GM21526 (cell line): ENCODE results near the gene ZNF326.
"Not testable (repeated sequence)": the region's sequence is repeated elsewhere in the genome, so short reads cannot be mapped to it uniquely, and the experiment has no call there.

Experiments used
- ATAC-seq: cut with Tn5 transposase; IDR thresholded peaks from one replicate; pipeline ENCODE4 v1.9.1; 2021; ENCODE audit warnings: moderate library complexity; ENCODE audit not compliant: unreplicated experiment, low FRiP score

Gene ZNF326

DNA sequence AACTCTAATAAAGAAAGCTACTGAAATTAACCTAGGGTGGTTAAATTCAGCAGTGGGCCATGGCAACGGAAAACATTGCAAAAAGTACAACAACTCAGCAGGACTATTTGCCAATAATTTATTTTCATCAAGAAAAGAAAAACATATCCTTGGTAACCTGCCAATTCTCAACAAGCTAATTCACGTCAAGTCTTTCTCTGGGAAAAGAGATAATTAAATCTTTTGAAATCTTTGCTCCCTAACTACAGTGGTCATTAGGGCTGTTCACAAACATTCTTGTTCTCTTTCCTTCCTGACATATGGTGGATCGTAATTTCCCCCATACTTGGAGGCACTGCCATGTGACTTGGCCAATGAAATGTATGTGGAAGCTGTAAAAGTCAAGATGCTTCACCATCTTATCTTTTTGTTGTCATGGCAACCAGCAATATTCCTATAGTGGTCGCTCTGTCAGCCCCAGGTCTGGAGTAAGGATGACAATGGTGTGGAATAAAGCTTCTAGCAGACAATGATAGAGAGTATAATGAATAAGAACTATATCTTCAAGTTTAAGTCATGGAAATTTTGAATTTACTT is 29.6 kb upstream of the ZNF326 start:
- no peak for ATAC-seq

DNA sequence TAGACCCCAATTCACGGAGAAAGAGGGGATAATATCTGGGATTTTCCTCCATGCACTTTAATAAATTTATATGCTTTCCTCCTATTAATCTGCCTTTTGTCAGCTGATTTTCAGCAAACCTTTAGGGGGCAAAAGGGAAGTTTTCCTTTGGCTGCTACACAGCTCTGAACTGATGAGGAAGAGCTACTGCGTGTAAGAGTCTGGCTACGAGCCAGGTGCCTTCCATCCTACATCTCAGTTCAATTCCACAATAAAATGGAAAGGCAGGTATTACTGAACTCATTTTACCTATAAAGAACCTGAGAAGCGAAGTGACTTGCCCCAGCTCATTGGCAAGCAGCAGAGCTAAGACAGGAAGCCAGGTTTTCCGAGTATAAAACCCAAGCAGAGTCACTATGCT is 28.3 kb upstream of the ZNF326 start:
- ATAC-seq, result no peak

DNA sequence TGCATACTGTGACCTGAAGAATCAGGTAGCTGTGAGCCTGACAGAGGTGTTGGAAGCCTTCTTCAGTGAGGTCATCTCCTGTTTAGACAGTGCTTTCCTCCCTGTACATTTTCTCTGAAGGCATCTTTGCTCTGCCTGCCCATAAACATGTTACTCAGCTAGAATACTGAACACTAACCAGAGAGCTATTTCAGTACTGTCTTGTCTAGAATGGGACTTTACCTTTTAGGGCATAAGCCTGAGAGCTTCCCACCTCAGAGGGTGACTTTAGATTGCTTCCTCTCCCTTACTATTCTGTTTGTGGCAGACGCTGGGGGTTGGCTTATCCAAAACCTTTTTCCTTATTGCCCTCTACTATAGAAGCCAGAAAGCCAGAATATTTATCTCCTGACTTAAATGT is 23.3 kb upstream of the ZNF326 start:
- peak; percentile 60 for ATAC-seq

DNA sequence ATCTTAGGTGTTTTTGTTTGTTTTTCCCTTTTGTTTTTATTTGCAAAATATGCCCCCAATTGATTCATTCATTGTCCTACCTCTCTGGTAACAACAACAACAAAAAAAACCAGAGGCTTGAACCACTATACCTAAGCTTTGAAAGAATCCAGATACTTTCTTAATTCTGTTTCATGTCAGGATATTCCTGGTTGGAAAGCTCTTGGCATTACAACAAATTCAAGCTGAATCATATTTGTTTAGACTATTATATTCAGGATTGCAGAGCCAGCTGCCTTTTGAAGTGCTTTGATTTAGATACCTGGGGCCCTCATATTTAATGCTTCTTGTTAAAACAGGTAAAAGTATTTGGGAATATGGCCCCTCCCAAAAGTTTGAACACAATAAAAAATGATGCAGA is 22.9 kb upstream of the ZNF326 start:
- no peak for ATAC-seq

DNA sequence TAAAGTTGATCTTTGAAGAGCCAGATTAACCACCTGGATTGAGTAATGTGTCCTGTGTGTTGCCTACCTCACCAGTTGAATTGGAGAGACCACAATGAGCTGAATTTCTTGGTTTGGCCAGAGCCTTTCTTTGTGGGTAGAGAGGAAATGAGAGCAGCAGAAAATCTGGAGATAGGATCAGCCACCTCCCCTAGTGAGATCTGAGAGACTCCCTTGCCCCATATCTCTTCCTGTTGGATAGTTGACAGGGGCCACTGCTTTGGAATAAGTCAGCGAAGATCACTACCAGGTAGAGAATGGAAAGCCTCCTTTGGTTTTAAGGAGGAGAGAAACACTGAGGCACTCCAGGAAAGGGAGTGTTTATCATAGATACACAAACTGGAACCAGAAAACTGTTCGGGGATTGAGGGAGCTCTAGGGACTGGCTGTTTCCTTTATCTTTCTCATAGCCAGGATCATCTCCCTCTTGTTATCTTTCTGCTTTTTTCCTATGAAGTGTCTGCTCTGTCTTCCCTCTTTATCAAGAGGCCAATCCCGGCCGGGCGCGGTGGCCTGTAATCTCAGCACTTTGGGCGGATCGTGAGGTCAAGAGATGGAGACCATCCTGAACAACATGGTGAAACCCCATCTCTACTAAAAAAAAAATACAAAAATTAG is 21.3 kb upstream of the ZNF326 start:
- ATAC-seq, result no peak

DNA sequence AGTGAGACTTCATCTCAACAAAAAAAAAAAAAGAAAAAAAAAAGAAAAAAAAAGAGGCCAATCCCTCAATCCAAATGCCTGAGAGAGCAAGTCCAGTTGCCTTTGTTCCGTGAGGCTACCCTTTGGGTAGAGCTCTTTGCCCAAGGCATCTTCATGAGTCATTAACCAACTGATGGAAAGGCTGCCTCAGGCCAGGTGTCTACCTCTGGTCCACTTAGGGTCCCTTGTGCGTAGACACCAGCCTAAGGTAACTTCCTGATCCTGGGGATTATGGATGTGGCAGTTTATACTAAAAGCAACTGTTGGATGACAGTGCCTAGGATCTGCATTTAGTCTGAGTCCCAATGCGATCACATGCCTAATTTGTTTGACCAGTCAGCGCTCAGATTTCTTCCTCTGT is 20.7 kb upstream of the ZNF326 start:
- no peak for ATAC-seq

DNA sequence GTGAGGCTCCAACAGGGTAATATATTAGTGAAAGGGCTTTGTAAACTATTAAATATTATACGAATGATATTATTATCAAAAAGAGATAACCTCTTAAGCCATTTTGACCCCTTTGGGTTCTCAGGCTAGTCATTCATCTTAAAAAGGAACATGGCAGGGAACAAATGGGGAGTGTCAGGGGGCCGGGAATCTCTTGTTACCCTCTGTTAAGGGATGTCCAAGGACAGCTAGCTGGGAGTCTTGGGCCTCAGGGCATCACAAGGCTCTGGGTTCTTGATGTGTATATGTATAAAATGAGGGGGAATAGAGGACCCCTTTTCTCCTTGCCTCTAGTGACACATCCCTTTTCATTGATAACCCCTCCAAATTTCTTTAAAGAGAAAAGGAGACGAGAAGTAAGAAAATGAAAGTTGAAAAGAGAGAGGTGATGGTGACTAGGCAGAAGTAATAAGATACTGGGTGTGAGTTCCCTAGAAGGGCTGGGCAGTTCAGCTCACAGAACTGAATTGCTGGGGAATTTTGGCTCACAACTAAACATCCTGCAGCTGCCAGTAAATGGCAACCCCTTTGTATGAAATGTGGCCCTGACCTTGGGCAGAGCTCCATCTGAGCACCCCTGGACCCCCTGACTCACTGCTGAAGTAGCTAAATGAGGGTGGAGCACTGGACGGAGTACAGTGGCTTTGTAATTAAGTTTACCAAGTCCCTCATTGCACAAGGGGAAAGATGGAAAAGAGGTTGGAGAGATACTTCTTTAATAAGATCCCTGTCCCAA is 20.0 kb upstream of the ZNF326 start:
- ATAC-seq, result no peak

DNA sequence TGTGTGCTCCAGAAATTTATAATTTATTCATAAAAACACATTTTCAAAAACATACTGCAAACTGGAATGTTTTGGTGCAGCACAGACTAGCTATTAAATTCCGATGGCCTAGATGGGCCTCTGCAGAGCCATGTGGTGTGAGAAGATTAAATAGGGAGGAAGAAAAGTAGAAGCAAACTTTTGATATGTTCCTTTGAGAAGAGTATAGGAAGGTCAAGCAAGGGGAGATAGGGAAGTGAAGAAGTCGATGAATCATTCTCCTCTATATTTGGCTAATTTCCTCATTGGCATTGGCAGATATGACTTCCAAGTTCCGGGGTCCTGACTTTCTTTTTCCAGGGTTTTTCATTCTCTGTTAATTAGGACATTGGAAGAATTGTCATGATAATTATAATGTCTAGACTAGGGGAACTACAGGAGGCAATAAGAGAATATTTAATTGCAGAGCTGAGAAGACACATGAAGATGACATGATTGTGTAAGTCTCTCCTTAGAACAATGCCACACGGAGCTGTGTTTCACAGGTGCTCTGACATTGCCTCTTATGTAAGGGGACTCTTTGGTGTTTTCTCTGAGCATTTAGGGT is 19.3 kb upstream of the ZNF326 start:
- ATAC-seq, result no peak

DNA sequence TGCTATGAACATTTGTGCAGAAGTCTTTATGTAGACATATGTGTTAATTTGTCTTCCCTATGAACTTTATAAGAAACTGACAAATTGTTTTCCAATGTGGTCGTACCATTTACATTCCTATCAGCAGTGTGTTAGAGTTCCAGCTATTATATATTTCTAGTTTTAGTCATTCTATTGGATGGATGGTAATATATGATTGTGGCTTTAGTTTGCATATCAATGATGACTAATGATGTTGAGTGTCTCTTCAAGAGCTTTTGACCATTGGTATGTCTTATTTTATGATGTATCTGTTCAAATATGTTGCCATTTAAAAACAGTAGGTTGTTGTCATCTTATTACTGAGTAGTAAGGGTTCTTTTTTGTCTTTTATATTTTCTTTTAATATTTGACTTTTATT is 16.2 kb upstream of the ZNF326 start:
- ATAC-seq, result no peak

DNA sequence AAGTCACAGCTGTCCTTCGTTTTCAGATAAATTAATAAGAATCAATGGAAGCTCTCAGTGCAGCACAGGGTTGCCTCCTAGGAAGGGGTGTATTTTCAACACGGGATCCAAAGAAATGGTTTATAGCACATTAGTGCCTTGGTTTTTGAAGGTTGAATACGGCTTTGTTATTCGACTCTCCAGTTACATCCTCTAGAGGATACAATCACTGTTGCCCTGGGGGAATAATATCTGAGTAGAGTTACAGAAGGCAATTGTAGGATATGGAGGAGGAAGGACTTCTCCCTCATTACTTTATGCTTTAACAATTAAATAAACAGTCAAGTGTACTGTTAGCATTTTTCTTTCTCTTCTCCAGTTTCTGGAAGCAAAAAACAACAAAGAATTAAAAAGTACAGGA is 14.3 kb upstream of the ZNF326 start:
- ATAC-seq, result no peak

DNA sequence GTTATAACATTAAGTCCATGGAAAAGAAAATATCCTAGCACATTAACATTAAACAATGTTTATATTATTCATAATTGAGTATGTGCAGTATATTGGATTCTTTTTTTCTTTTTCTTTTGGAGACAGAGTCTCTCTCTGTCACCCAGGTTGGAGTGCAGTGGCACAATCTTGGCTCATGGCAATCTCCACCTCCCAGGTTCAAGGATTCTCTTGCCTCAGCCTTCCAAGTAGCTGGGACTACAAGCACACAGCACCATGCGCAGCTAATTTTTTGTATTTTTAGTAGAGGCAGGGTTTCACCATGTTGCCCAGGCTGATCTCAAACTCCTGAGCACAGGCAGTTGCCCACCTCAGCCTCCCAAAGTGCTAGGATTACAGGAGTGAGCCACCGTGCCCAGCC is 12.1 kb upstream of the ZNF326 start:
- ATAC-seq, result not testable (repeated sequence)

DNA sequence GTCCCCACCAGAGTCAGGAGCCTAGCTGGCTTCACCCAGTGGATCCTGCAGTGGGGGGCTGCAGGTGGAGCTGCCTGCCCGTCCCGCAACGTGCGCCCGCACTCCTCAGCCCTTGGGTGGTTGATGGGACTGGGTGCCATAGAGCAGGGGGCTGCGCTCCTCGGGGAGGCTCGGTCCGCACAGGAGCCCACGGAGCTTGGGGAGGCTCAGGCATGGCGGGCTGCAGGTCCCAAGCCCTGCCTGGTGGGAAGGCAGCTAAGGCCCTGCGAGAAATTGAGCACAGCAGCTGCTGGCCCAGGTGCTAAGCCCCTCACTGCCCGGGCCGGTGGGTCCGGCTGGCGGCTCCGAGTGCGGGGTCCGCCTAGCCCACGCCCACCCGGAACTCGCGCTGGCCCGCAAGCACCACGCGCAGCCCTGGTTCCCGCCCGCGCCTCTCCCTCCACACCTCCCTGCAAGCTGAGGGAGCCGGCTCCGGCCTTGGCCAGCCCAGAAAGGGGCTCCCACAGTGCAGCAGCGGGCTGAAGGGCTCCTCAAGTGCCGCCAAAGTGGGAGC is 10.3 kb upstream of the ZNF326 start:
- ATAC-seq, result not testable (repeated sequence)

DNA sequence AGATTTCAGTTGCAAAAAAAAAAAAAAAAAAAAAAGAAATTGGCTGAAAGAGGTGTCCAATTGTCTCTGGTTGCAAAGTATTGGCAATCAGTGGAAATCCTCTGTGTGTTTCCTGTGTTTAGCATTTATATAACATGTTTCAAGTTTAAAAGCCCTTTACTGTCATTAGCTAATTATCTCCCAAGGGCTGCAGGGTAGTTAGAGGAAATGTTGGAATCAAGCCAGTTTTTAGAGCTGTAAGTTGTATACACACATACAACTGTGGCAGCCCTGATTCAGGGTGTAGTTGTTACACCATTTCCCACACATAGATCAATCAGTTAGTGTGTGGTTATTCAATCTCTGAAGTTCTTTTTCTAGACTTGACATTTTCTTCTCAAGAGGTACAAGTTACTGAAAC is 8.9 kb upstream of the ZNF326 start:
- no peak for ATAC-seq

DNA sequence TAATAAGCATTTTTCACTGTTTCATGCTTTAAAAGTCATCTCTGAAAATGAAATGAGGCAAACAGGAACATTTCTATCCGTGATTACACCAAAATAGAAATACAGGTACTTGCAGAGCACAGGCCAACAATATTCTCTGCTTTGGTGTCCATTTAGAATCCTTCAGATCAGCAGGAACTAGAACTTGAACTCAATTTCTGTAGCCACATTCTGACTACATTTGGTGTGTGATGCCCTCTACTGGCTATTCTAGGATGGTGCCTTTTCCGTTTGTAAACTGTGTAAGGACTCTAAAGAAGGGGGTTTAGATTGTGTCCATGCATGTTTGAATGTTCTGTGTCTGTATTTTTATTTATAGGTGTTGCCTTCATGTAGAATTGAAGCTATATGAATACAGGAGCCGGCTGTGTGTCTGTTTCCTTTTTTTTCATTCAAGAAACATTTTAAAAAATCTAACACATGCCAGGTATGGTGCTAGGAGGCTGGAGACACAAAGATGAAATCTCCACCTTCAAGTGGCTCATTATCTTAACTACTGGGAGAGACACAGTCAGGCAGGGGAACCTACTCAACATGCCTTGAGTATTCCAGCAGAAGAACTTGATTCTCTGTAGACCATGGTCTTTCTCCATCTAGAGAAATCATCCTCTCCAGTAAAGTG is 7.6 kb upstream of the ZNF326 start:
- ATAC-seq, result peak; percentile 83

DNA sequence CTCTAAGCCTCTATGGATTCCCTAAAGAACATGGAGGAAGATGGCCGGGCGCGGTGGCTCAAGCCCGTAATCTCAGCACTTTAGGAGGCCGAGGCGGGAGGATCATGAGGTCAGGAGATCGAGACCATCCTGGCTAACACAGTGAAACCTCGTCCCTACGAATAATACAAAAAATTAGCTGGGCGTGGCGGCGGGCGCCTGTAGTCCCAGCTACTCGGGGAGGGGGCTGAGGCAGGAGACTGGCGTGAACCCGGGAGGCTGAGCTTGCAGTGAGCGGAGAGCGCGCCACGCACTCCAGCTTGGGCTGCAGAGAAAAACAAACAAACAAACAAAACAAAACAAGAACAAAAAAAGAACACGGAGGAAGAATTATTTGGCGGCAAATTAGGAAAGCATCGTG is 5.8 kb upstream of the ZNF326 start:
- ATAC-seq, result no peak

DNA sequence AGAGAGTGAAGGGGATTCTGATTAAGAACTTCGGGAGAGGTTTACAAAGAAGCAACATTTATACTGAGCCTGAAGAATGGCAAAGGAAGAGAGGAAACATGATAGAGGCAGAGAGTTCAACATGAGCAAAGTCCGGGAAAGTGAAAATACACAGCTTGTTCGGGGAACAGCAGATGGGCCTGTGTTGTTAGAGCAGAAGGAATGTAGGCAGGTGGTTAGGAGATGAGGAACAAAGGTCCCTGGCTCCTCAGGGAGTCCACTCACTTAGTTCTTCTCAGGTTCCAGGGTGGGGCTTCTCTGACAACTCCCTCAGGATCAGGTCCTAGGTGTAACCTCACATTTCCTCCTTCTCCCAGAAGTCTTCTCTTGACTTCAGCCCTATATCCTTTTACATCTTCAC is 5.1 kb upstream of the ZNF326 start:
- ATAC-seq, result no peak

DNA sequence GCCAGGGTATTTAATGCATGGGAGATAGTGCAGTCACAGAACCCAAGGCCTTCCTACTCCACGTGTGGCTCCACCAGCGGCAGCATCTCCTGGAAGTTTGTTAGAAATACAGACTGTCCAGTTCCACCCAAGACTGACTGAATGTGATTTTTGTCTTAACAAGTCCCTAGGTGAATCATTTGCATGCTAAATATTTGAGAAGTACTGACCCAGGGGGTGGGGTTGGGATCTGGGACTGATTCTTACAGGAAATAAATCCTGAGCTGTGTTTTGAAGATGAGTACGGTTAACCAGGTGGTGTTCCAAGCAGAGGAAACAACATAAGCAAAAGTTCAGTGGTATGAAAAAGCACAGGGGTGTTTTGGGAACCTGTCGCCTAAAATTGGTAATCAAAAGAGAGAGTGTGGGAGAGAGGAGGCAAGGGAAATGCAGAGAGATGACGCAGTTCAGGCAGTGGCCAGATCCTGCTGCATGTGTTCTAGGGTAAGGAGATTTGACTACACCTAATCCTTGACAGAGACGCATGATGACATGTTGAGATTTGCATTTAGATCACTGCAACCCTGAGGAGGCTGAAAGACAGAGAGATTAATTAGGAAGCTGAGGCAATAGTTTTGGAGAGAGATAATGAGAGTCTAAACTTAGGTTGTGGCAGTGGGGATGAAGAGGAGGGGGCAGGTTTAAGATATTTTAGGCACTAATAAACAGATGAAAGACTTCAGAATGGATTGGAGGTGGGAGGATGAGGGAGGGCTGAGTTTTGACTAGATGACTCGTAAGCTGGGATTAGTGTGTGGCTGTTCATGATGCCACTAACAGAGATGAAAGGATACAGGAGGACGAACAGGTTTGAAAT is 3.7 kb upstream of the ZNF326 start:
- no peak for ATAC-seq

DNA sequence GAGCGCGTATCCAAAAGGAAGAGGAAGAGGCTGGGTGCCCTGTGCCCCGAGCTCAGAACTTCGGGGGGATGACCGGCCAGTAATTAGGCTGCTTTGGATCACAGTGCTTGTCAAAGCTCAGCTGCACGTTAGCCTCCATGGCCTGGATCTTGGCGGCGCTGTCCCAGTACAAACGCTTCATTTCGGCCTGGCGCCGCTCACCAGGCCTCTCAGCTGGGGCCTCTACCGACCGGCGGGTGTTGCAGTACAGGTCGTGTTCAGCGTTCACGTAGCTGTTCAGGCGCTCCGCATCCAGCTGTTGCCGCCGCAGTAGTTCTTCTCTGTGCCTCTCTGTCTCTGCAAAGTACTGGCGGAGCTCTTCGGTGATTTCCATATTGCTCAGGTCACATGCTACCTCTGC is 1.4 kb upstream of the ZNF326 start:
- no peak for ATAC-seq

DNA sequence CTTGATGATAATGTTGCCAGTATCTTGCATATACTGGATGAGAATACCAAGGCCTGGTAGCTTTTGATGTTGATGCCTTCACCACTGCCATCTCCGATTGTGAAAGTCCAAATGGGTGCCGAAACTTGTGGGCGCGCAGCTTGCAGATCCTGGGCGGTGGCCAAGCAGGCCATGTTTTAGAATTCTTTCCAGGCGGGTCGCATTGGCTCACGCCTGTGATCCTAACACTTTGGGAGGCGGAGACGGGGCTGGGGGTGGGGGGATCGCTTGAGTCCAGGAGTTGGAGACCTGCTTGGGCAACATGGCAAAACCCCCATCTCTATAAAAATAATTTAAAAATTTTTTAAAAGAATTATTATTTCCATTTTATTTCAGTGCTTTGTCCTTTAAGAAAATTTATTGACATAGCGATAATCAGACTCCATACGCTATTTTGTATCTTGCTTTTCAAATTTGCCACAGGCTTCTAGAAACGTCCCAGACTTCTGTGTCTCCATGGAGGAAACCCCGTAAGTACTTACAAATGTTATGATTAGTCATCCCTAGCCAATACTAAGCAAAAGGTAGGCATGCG is 592 bp upstream of the ZNF326 start:
- ATAC-seq, result no peak
